Kidney epithelial cell (primary cell): ENCODE results near the gene GMPPB. TPM values are rescaled to one million over a fixed set of nuclear protein-coding genes. Genes with fewer than 3 reads are reported as not detected.

Experiments
- DNase-seq: peaks from one replicate; pipeline ENCODE4 v3.0.0-alpha.2; 2010; ENCODE audit warnings: low read depth
- H3K27me3 ChIP-seq: 2 replicates; pipeline ENCODE4 v1.6.0; 2011; ENCODE audit warnings: low read length; ENCODE audit not compliant: control insufficient read depth, insufficient read depth
- H3K36me3 ChIP-seq: 2 replicates; pipeline ENCODE4 v1.5.1; 2011; ENCODE audit warnings: low read length; ENCODE audit not compliant: control insufficient read depth, insufficient read depth
- H3K4me3 ChIP-seq: 2 replicates; pipeline ENCODE4 v1.5.1; 2011; ENCODE audit warnings: low read depth, mild to moderate bottlenecking, control low read depth, low read length
- total RNA-seq: library from RNA; depleted of rRNA; stranded (reverse); fragments of >200 nt; gene quantifications from 2 replicates; pipeline ENCODE4 v1.2.3, GENCODE V29; 2015
- TF ChIP-seq, protein P1 (sequence below): IDR thresholded peaks from 2 replicates; pipeline ENCODE4 v1.5.1; 2011; ENCODE audit warnings: mild to moderate bottlenecking, moderate library complexity, low read length, control low read depth, inconsistent platforms; ENCODE audit not compliant: insufficient read depth, poor library complexity, severe bottlenecking

The GMPPB gene
- total RNA-seq, 1 donor from 2014 or later = 53.2 TPM

DNA sequence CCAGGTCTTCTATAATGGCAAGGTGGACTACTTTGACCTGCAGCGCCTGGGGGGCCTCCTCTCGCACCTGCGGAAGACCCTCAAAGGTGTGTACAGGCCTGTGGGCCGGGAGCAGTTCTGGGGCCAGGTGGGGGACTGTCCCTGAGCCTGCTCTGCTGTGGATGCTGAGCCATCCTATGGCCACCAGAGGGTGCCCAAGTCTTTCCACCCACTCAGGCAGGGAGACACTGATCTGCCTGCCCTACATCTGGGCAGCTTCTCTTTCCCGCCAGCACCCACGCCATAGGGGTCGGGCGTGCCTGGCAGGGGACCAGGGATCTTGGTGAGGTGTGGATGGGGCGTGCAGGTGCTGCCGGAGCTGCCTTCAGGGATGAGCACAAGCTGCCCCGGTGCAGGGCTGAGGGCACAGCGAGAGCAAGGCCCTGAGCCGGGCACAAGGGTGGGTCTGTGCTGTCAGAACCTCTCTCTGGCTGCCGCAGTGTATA lies 20.3 kb downstream of the GMPPB start:
- TF ChIP-seq, protein P1, sequence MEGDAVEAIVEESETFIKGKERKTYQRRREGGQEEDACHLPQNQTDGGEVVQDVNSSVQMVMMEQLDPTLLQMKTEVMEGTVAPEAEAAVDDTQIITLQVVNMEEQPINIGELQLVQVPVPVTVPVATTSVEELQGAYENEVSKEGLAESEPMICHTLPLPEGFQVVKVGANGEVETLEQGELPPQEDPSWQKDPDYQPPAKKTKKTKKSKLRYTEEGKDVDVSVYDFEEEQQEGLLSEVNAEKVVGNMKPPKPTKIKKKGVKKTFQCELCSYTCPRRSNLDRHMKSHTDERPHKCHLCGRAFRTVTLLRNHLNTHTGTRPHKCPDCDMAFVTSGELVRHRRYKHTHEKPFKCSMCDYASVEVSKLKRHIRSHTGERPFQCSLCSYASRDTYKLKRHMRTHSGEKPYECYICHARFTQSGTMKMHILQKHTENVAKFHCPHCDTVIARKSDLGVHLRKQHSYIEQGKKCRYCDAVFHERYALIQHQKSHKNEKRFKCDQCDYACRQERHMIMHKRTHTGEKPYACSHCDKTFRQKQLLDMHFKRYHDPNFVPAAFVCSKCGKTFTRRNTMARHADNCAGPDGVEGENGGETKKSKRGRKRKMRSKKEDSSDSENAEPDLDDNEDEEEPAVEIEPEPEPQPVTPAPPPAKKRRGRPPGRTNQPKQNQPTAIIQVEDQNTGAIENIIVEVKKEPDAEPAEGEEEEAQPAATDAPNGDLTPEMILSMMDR = peak; percentile 87
- Histone ChIP-seq H3K27me3 (no peaks in the 10 kb centered on the region), H3K4me3 (no peak overlapping the region), H3K36me3 (peaks cover 3% of the 10 kb centered on the region)
- DNase-seq = no peak

DNA sequence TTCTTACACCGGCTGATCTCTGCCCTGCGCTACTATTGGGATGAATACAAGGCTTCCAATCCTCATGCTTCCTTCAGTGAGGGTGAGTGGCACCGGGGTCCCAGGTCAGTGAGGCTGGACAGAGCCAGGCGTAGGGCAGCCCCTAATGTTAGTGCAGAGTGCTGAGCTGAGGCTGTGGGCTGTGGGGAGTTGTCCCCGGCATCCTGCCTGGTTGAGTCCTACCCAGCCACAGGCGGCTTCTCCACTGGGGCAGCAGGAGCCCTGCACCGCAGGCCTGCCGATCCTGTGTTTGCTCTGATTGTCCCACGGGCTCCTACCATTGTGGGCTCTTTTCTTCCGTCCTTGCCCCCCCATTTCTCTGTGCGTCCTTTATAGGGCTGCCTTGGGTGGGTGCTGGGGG lies 21.1 kb downstream of the GMPPB start:
- TF ChIP-seq, protein P1 = no peak
- Histone ChIP-seq H3K27me3 (no peaks in the 10 kb centered on the region), H3K4me3 (no peak overlapping the region), H3K36me3 (peaks cover 3% of the 10 kb centered on the region)
- DNase-seq = no peak

- TF ChIP-seq, protein P1 = peak; percentile 62
- DNase-seq = no peak
- H3K36me3 ChIP-seq = peaks cover 3% of the 10 kb centered on the region
These were observed 22.2 kb downstream of the GMPPB start for GRCh38 chr3:49701388-49702077.

DNA sequence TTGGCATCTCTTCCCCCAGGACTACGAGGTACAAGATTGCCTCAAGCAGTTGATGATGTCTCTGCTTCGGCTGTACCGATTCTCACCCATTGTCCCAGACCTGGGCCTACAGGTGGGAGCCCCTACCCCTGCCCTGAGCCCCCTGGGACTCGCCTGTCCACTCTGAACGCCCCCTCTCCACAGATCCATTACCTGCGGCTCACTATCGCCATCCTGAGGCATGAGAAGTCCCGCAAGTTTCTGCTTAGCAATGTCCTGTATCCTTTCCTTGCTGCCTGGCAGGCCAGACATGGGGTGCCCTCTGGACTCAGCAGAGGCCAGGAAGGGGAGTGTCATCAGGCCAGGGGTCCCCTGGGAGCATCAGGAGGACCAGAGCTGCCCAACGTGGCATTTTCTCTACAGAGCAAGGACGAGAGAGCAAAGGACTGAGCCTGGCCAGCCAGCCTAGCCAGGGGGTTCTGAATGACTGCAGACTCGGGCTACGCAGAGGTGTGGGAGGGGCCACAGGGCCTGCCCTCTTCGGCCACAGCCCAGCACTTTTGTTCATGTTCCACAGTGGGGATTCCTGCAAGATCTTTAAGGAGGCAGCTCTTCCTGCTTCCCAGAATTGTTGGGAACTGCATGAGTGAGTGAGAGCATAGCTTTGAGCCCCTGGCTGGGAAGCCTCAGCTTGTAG lies 23.2 kb downstream of the GMPPB start:
- Histone ChIP-seq H3K27me3 (no peaks in the 10 kb centered on the region), H3K4me3 (no peak overlapping the region), H3K36me3 (peaks cover 3% of the 10 kb centered on the region)
- TF ChIP-seq, protein P1 = peak; percentile 18
- DNase-seq = no peak

More at GRCh38 chr3:49701388-49702077, 22.2 kb downstream of the GMPPB start:
- H3K27me3 ChIP-seq = no peaks in the 10 kb centered on the region
- no peak overlapping the region for H3K4me3 ChIP-seq

GRCh38 chr3:49700014-49700413 lies 23.7 kb downstream of the GMPPB start:
- no peaks in the 10 kb centered on the region for H3K27me3 ChIP-seq
- peaks cover 3% of the 10 kb centered on the region for H3K36me3 ChIP-seq
- TF ChIP-seq, protein P1 = no peak
- no peak for DNase-seq
- no peak overlapping the region for H3K4me3 ChIP-seq
